Adrenal gland (tissue), 12 donors: ENCODE results near the gene GPR65. TPM values are rescaled to one million over a fixed set of nuclear protein-coding genes. Genes with fewer than 3 reads are reported as not detected.

Experiments used
- DNase-seq, 7 donors: peaks; one replicate each; pipeline ENCODE4 v3.0.0-alpha.2; 2019 to 2020
- H3K27ac ChIP-seq, 5 donors: fragments of 200-600 bp; sonication (generic) in 4 of 5; 1 replicate in 3 of 5; 2 replicates in 2 of 5; pipeline versions ENCODE4 v1.5.1 to v1.8.0; 2016 to 2020; ENCODE audit warnings: mild to moderate bottlenecking in 1 of 5
- H3K27me3 ChIP-seq: fragments of 200-600 bp; 2 replicates; pipeline ENCODE4 v1.8.0; 2021
- H3K36me3 ChIP-seq, 2 donors: fragments of 200-600 bp; replicated peaks in 1 of 2; 1 replicate in 1 of 2; 2 replicates in 1 of 2; pipeline versions ENCODE4 v1.5.1 to v1.8.0; 2018 to 2022
- H3K4me1 ChIP-seq, 2 donors: fragments of 200-600 bp; replicated peaks in 1 of 2; 1 replicate in 1 of 2; 2 replicates in 1 of 2; pipeline versions ENCODE4 v1.5.1 to v1.8.0; 2018 to 2021
- H3K4me3 ChIP-seq, 4 donors: fragments of 200-600 bp; sonication (generic) in 3 of 4; one replicate each; pipeline ENCODE4 v1.5.1; 2016 to 2018
- H3K9me3 ChIP-seq, 3 donors: fragments of 200-600 bp; sonication (generic) in 1 of 3; replicated peaks in 1 of 3; 1 replicate in 2 of 3; 2 replicates in 1 of 3; pipeline versions ENCODE4 v1.5.1 to v1.8.0; 2016 to 2021
- CTCF ChIP-seq, 6 experiments: fragments of 450-650 bp in 4 of 6; fragments of 200-600 bp in 2 of 6; sonication (generic) in 1 of 6; IDR thresholded peaks; 1 replicate in 5 of 6; 2 replicates in 1 of 6; pipeline versions ENCODE4 v1.5.1 to v1.8.0; 2016 to 2021; ENCODE audit warnings: antibody characterized with exemption in 6 of 6, mild to moderate bottlenecking in 2 of 6, moderate library complexity in 1 of 6
- POLR2A ChIP-seq, 2 donors: fragments of 450-650 bp; IDR thresholded peaks; one replicate each; pipeline ENCODE4 v1.6.1; 2017; ENCODE audit warnings: antibody characterized with exemption in 2 of 2, mild to moderate bottlenecking in 2 of 2, moderate library complexity in 1 of 2
- WGBS, 4 donors: extraction: QIAGEN DNeasy Blood & Tissue Kit in 2 of 4; methylation state at CpG; one replicate each; pipeline versions ENCODE4 v1.1.5 to v1.1.7; 2013 to 2017; 5-methylcytosine and 5-hydroxymethylcytosine counted together
- intact Hi-C, 2 donors: fragments of 100-400 bp; cut with DNase I; formaldehyde crosslinking; loops; one replicate each; pipeline versions ENCODE4 v1.14.1 to v1.15.0; 2022 to 2023
- polyA plus RNA-seq, 3 donors: library from polyadenylated mRNA; stranded (reverse); fragments of 200-250 nt in 2 of 3; fragments of 350-450 nt in 1 of 3; fragmentation: Illumina TruSeq in 1 of 3; extraction: RNeasy Lipid Tissue Mini Kit (QIAGEN cat#74804) in 1 of 3; gene quantifications; one replicate each; pipeline ENCODE4 v1.2.3, GENCODE V29; 2013 to 2014
- total RNA-seq, 9 donors: library from RNA; depleted of rRNA in 4 of 9; stranded (reverse); fragments of >200 nt in 4 of 9; fragments of 120-200 nt in 1 of 9; fragmentation: NEBNext Ultra II Directional in 1 of 9; extraction: Animal tissue kit (Norgen Biotek cat#: 25700) in 1 of 9; gene quantifications; one replicate each; pipeline versions ENCODE4 v1.1.0 to v1.2.4, GENCODE V29; 2013 to 2023
- donor health status: healthy with polysubstance abuse.
- donor health status: Bipolar disorder and iron deficiency.
- donor health status: DM: yes; HTN: yes; CAD: no.
- donor health status: DM: no; HTN: no; CAD: no.
- donor health status: DM: no; HTN: no; CAD: no.
- donor health status: DM: yes; HTN: yes; CAD: no.

Gene GPR65
- total and polyA plus RNA-seq, 12 donors: 0.18 to 6.1 (median 2.0) TPM

- WGBS, 4 donors: 32 to 38% (median 32%) methylated on average over 6 of the region's 6 CpGs
These were observed 9.2 kb upstream of the GPR65 start for GRCh38 chr14:87995500-87996290.

GRCh38 chr14:87996291-87996592 lies 8.7 kb upstream of the GPR65 start:
- WGBS, 4 donors: 14 to 31% (median 23%) methylated on average over 1 of the region's 1 CpG
- H3K27ac ChIP-seq: peak overlapping the region in 4 of 5 donors; percentile 32 to 45 (median 44)

More at GRCh38 chr14:87995500-87996290, 9.2 kb upstream of the GPR65 start:
- intact Hi-C loops: no loop called here
- Histone ChIP-seq H3K27ac (peak overlapping the region in 4 of 5 donors; percentile 32 to 45 (median 44)), H3K9me3 (no peaks in the 10 kb centered on the region), H3K4me3 (no peak overlapping the region), H3K4me1 (peaks cover 20 to 35% of the 10 kb centered on the region in 2 donors), H3K27me3 (no peaks in the 10 kb centered on the region), H3K36me3 (no peaks in the 10 kb centered on the region)
- DNase-seq: peak in 3 of 7 donors; percentile 25 to 67 (median 56)
- no peak for TF ChIP-seq CTCF (IDR thresholded peaks at IDR 0.05)
- no peak for TF ChIP-seq POLR2A (IDR thresholded peaks at IDR 0.05)

GRCh38 chr14:87998482-87998881 lies 6.5 kb upstream of the GPR65 start:
- no peaks in the 10 kb centered on the region for H3K36me3 ChIP-seq
- H3K4me1 ChIP-seq: peaks cover 16 to 18% of the 10 kb centered on the region in 2 donors
- no peak overlapping the region for H3K4me3 ChIP-seq
- TF ChIP-seq CTCF (IDR thresholded peaks at IDR 0.05): no peak
- TF ChIP-seq POLR2A (IDR thresholded peaks at IDR 0.05): no peak
- H3K27ac ChIP-seq: no peak overlapping the region
- no peaks in the 10 kb centered on the region for H3K27me3 ChIP-seq
- DNase-seq: no peak
- H3K9me3 ChIP-seq: no peaks in the 10 kb centered on the region
- intact Hi-C loops: no loop called here

More at GRCh38 chr14:87996291-87996592, 8.7 kb upstream of the GPR65 start:
- no peak for DNase-seq
- intact Hi-C loops: no loop called here
- Histone ChIP-seq H3K4me1 (peaks cover 20 to 29% of the 10 kb centered on the region in 2 donors), H3K4me3 (no peak overlapping the region), H3K36me3 (no peaks in the 10 kb centered on the region), H3K9me3 (no peaks in the 10 kb centered on the region), H3K27me3 (no peaks in the 10 kb centered on the region)
- TF ChIP-seq CTCF (IDR thresholded peaks at IDR 0.05): no peak

- no peaks in the 10 kb centered on the region for H3K36me3 ChIP-seq
- 74 to 85% (median 81%) methylated on average over 2 of the region's 2 CpGs for WGBS, 4 donors
These were observed 5.7 kb upstream of the GPR65 start for GRCh38 chr14:87999277-87999676.

More at GRCh38 chr14:87999277-87999676, 5.7 kb upstream of the GPR65 start:
- TF ChIP-seq CTCF (IDR thresholded peaks at IDR 0.05): no peak
- no peak for TF ChIP-seq POLR2A (IDR thresholded peaks at IDR 0.05)
- H3K27me3 ChIP-seq: no peaks in the 10 kb centered on the region
- intact Hi-C loops: no loop called here
- no peak overlapping the region for H3K4me3 ChIP-seq
- H3K27ac ChIP-seq: no peak overlapping the region
- peaks cover 15 to 16% of the 10 kb centered on the region in 2 donors for H3K4me1 ChIP-seq
- no peak for DNase-seq
- no peaks in the 10 kb centered on the region for H3K9me3 ChIP-seq
